Measurements from ENCODE around the gene CFAP161. TPM values are rescaled to one million over a fixed set of nuclear protein-coding genes. Genes with fewer than 3 reads are reported as not detected.

CFAP161 gene
- total RNA-seq, 2 experiments from 2014 or later = not detected

DNA sequence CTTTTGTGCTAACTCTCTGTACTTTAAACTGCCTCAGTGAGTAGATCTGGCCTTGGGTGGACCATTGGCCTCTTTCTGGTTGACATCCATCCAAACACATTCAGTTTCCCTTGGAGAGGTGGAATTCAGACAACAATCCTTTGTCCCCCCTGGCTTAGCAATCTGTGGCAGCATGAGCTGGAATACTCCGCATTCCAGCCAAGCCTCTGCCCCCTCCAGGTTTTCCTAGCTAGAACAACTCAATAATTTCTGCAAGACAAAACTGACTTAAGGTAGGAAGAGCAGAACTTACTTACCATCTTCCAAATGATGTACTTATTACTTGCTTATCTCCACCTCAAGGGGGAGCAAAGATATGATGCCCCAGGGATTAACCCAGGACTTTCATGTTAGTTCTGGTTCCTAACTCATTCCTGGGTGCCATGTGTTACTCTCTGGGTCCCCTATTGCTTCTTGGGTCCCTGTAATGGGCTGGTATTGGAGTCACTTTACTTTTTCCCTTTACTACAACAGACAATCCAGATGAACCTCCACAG, 40.8 kb downstream of the CFAP161 start:
- ATAC-seq (no peak), DNase-seq (no peak)
- ChIA-PET CTCF (interaction anchor here (0.9 to 3.5 kb wide), 2 partner anchors 19 to 91 kb away, joined by 3 to 21 read pairs; no protein-coding TSS in a partner anchor), POLR2A (no interaction called here)
- Mint-ChIP-seq H3K9me3 (no peaks in the 10 kb centered on the region), H3K27me3 (peaks cover 10% of the 10 kb centered on the region), H3K36me3 (ENCODE audit: low read depth) (no peaks in the 10 kb centered on the region), H3K4me3 (no peak overlapping the region), H3K4me1 (ENCODE audit: low read depth) (no peaks in the 10 kb centered on the region), H3K27ac (no peak overlapping the region)
- TF ChIP-seq, protein P1, sequence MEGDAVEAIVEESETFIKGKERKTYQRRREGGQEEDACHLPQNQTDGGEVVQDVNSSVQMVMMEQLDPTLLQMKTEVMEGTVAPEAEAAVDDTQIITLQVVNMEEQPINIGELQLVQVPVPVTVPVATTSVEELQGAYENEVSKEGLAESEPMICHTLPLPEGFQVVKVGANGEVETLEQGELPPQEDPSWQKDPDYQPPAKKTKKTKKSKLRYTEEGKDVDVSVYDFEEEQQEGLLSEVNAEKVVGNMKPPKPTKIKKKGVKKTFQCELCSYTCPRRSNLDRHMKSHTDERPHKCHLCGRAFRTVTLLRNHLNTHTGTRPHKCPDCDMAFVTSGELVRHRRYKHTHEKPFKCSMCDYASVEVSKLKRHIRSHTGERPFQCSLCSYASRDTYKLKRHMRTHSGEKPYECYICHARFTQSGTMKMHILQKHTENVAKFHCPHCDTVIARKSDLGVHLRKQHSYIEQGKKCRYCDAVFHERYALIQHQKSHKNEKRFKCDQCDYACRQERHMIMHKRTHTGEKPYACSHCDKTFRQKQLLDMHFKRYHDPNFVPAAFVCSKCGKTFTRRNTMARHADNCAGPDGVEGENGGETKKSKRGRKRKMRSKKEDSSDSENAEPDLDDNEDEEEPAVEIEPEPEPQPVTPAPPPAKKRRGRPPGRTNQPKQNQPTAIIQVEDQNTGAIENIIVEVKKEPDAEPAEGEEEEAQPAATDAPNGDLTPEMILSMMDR (IDR thresholded peaks at IDR 0.05) = peak; percentile 21
- intact Hi-C loops (cut with micrococcal nuclease) = no loop called here

DNA sequence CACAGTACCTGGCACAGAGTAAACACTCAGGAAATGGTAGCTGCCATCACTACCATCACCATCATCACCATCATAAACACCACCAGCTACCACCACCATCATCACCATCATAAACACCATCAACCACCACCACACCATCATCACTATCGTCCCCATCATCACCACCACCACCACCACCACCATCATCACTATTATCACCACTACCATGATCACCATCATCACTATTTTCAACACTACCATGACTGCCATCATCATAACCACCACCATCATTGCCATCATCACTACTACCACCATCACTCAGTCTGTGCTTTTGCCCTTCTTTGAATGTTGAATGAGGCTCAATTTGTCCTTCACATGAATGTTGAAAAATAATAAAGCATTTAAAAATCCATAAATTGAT, 41.4 kb downstream of the CFAP161 start:
- no peak overlapping the region for H3K4me3 Mint-ChIP-seq
- ChIA-PET CTCF (interaction anchor here (3.5 kb wide), 1 partner anchor 90 kb away, joined by 21 read pairs; no protein-coding TSS in a partner anchor), POLR2A (no interaction called here)
- TF ChIP-seq, protein P1 (IDR thresholded peaks at IDR 0.05) = no peak
- no peaks in the 10 kb centered on the region for H3K9me3 Mint-ChIP-seq
- H3K36me3 Mint-ChIP-seq (ENCODE audit: low read depth) = no peaks in the 10 kb centered on the region
- peaks cover 13% of the 10 kb centered on the region for H3K27me3 Mint-ChIP-seq
- intact Hi-C loops (cut with micrococcal nuclease) = no loop called here
- DNase-seq = no peak
- H3K27ac Mint-ChIP-seq = no peak overlapping the region
- H3K4me1 Mint-ChIP-seq (ENCODE audit: low read depth) = no peaks in the 10 kb centered on the region
- ATAC-seq = no peak

DNA sequence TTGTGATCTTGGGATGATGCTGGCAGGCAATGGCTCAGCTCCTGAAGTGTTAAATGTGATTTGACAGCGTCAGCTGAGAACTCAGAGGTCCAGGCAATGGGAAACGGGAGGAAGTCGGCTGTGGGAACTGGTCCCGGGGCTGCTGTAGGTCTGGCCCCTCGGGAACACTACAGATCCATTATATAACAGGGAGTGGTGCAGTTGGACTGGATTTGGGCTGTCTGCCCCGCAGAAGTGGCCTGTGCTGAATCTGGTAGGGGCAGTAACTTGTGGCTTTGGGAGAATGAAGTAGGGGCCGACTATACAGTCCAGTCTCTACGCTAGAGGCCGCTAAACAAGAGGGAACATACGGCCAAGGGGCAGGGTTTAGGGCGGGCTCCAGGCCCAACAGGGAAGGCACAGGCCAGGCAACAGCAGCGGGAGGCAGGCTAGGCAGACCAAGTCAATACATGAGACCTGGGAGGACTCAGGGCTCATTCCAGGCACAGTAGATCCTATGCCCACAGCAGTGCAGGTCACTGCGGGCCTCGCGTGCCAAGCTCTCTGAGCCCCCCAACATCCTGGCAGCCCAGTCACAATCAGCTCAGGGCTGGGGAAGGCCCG, 42.3 kb downstream of the CFAP161 start:
- H3K4me3 Mint-ChIP-seq = no peak overlapping the region
- no peak for DNase-seq
- no peaks in the 10 kb centered on the region for H3K36me3 Mint-ChIP-seq (ENCODE audit: low read depth)
- peaks cover 12% of the 10 kb centered on the region for H3K27me3 Mint-ChIP-seq
- CTCF ChIA-PET = interaction anchor here (3.3 to 3.5 kb wide), 2 partner anchors 89 to 90 kb away, joined by 14 to 21 read pairs; no protein-coding TSS in a partner anchor
- intact Hi-C loops (cut with micrococcal nuclease) = no loop called here
- POLR2A ChIA-PET = no interaction called here
- no peak overlapping the region for H3K27ac Mint-ChIP-seq
- no peaks in the 10 kb centered on the region for H3K4me1 Mint-ChIP-seq (ENCODE audit: low read depth)
- ATAC-seq = no peak
- no peaks in the 10 kb centered on the region for H3K9me3 Mint-ChIP-seq
- TF ChIP-seq, protein P1 (IDR thresholded peaks at IDR 0.05) = no peak

DNA sequence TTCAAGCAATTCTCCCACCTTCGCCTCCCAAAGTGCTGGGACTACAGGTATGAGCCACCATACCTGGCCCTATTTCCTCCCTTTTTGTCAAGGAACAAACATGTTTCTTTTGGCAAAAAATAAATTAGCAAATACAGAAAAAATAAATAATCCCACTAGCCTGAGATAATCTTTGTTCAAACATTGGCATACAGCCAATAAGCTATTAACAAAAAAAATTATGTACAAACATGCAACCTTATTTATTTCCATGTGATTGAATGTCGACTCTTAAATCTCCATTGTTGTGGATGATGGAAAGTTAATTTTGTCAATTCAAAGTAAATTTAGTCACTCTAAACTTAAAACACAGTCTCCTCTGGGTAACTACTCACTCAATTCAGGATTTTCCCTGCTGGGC, 44.3 kb downstream of the CFAP161 start:
- POLR2A ChIA-PET = no interaction called here

DNA sequence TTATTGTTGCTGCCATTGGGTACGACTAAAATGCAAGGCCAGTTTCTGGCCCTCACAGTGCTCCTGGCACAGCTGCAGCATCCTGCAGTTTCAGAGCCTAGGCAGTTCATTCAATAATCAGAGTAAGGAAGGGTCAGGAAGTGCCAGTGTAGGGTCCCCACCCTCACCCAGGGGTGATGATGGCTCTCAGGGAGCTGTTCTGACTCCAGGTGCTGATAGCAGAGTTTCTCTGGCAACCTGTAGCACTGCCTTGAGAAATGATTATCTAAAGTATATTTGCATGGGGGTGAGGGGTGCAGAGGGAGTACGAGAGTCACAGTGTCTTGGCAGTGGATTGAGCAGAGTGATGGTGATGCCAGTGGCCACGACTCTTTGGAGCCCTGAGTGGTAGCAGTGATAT, 47.1 kb downstream of the CFAP161 start:
- Mint-ChIP-seq H3K36me3 (ENCODE audit: low read depth) (no peaks in the 10 kb centered on the region), H3K27ac (no peak overlapping the region), H3K9me3 (no peaks in the 10 kb centered on the region), H3K4me1 (ENCODE audit: low read depth) (peaks cover 4% of the 10 kb centered on the region), H3K4me3 (no peak overlapping the region), H3K27me3 (peaks cover 30% of the 10 kb centered on the region)
- CTCF ChIA-PET = no interaction called here
- intact Hi-C loops (cut with micrococcal nuclease) = loop anchor here (5.0 kb wide), 1 partner anchor 176 kb away; no protein-coding TSS in a partner anchor
- ATAC-seq = no peak
- POLR2A ChIA-PET = no interaction called here
- no peak for DNase-seq
- TF ChIP-seq, protein P1 (IDR thresholded peaks at IDR 0.05) = no peak

More for the DNA sequence above, 44.3 kb downstream of the CFAP161 start:
- DNase-seq = no peak
- TF ChIP-seq, protein P1 (IDR thresholded peaks at IDR 0.05) = no peak
- Mint-ChIP-seq H3K4me3 (no peak overlapping the region), H3K27me3 (peaks cover 21% of the 10 kb centered on the region), H3K36me3 (ENCODE audit: low read depth) (no peaks in the 10 kb centered on the region), H3K9me3 (no peaks in the 10 kb centered on the region), H3K4me1 (ENCODE audit: low read depth) (peaks cover 4% of the 10 kb centered on the region), H3K27ac (no peak overlapping the region)
- intact Hi-C loops (cut with micrococcal nuclease) = loop anchor here (2.0 kb wide), 1 partner anchor 58 kb away; no protein-coding TSS in a partner anchor
- ATAC-seq = no peak
- CTCF ChIA-PET = interaction anchor here (3.3 kb wide), 1 partner anchor 88 kb away, joined by 14 read pairs; no protein-coding TSS in a partner anchor

Measured in activated CD8-positive, alpha-beta T cell treated with anti-CD3 and anti-CD28 coated beads for 36 hours (primary cell).